ENCODE results near the gene TENM4.

- TF ChIP-seq POLR2AphosphoS5 (IDR thresholded peaks at IDR 0.05): no peak
- no peak for TF ChIP-seq CTCF (IDR thresholded peaks at IDR 0.05)
These were observed 6.4 kb upstream of the TENM4 start for GRCh38 chr11:79447038-79447786.
